Mucosa of rectum (tissue), 2 donors: ENCODE data around the gene TWIST2.

ENCODE experiments used
- H3K27ac ChIP-seq, 2 donors: one replicate each; pipeline ENCODE4 v1.7.0; 2013; ENCODE audit warnings: inconsistent platforms in 2 of 2, low read depth in 2 of 2, low read length in 2 of 2
- H3K27me3 ChIP-seq, 2 donors: one replicate each; pipeline ENCODE4 v1.7.0; 2013; ENCODE audit warnings: low read length in 2 of 2; ENCODE audit not compliant: control insufficient read depth in 2 of 2, insufficient read depth in 2 of 2
- H3K36me3 ChIP-seq, 2 donors: one replicate each; pipeline ENCODE4 v1.7.0; 2013; ENCODE audit warnings: low read length in 2 of 2; ENCODE audit not compliant: control insufficient read depth in 2 of 2, insufficient read depth in 2 of 2
- H3K4me1 ChIP-seq, 2 donors: one replicate each; pipeline ENCODE4 v1.7.0; 2013; ENCODE audit warnings: low read length in 2 of 2, mild to moderate bottlenecking in 1 of 2; ENCODE audit not compliant: control insufficient read depth in 2 of 2, insufficient read depth in 2 of 2
- H3K4me3 ChIP-seq, 2 donors: one replicate each; pipeline ENCODE4 v1.7.0; 2013; ENCODE audit warnings: low read length in 2 of 2
- H3K9ac ChIP-seq, 2 donors: one replicate each; pipeline ENCODE4 v1.7.0; 2013; ENCODE audit warnings: low read length in 2 of 2, low read depth in 1 of 2, mild to moderate bottlenecking in 1 of 2
- H3K9me3 ChIP-seq, 2 donors: one replicate each; pipeline ENCODE4 v1.7.0; 2013; ENCODE audit warnings: low read length in 2 of 2; ENCODE audit not compliant: control insufficient read depth in 2 of 2
- donor health status: healthy.
- donor health status: Normal muscosa, but diverticular disease.

TWIST2 gene

GRCh38 chr2:238872628-238873380 is 24.9 kb downstream of the TWIST2 start:
- Histone ChIP-seq H3K9me3 (no peaks in the 10 kb centered on the region), H3K36me3 (no peaks in the 10 kb centered on the region), H3K27me3 (no peaks in the 10 kb centered on the region), H3K4me1 (no peaks in the 10 kb centered on the region), H3K4me3 (no peak overlapping the region), H3K9ac (no peak overlapping the region), H3K27ac (no peak overlapping the region)

GRCh38 chr2:238873381-238873801 is 25.5 kb downstream of the TWIST2 start:
- no peaks in the 10 kb centered on the region for H3K36me3 ChIP-seq
- H3K4me3 ChIP-seq, result no peak overlapping the region
- H3K27me3 ChIP-seq, result no peaks in the 10 kb centered on the region
- no peak overlapping the region for H3K9ac ChIP-seq
- no peaks in the 10 kb centered on the region for H3K9me3 ChIP-seq
- H3K4me1 ChIP-seq, result no peaks in the 10 kb centered on the region
- no peak overlapping the region for H3K27ac ChIP-seq

- no peaks in the 10 kb centered on the region for H3K4me1 ChIP-seq
- no peak overlapping the region for H3K4me3 ChIP-seq
- H3K36me3 ChIP-seq, result no peaks in the 10 kb centered on the region
- no peak overlapping the region for H3K9ac ChIP-seq
- H3K27me3 ChIP-seq, result no peaks in the 10 kb centered on the region
- H3K27ac ChIP-seq, result no peak overlapping the region
- no peaks in the 10 kb centered on the region for H3K9me3 ChIP-seq
These were observed 26.0 kb downstream of the TWIST2 start for GRCh38 chr2:238873841-238874240.

GRCh38 chr2:238874330-238875050 is 26.6 kb downstream of the TWIST2 start:
- Histone ChIP-seq H3K4me3 (no peak overlapping the region), H3K9ac (no peak overlapping the region), H3K27ac (no peak overlapping the region), H3K36me3 (no peaks in the 10 kb centered on the region), H3K4me1 (no peaks in the 10 kb centered on the region), H3K9me3 (no peaks in the 10 kb centered on the region), H3K27me3 (no peaks in the 10 kb centered on the region)

DNA sequence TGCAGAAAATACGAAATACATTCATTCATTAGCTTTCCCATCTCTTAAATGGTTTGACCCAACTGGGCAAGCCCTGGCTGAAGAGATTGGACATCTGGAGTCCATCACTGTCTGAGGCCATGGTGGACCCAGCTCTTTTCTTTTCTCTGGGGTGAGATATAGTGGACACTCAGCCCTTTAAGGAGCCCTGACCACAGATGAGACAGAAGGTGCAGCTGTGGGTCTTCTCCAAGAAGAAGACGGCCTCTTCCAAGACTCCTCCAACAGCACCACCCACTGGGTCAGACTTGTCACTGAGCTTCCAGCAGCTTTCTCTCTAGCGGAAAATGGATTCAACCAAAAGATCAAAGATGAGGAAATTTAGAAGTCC is 27.2 kb downstream of the TWIST2 start:
- Histone ChIP-seq H3K27me3 (no peaks in the 10 kb centered on the region), H3K4me1 (no peaks in the 10 kb centered on the region), H3K27ac (no peak overlapping the region), H3K36me3 (no peaks in the 10 kb centered on the region), H3K9me3 (no peaks in the 10 kb centered on the region), H3K4me3 (no peak overlapping the region), H3K9ac (no peak overlapping the region)

GRCh38 chr2:238875471-238876231 is 27.8 kb downstream of the TWIST2 start:
- Histone ChIP-seq H3K9ac (no peak overlapping the region), H3K4me1 (no peaks in the 10 kb centered on the region), H3K4me3 (no peak overlapping the region), H3K27ac (no peak overlapping the region), H3K9me3 (no peaks in the 10 kb centered on the region), H3K27me3 (no peaks in the 10 kb centered on the region), H3K36me3 (no peaks in the 10 kb centered on the region)

DNA sequence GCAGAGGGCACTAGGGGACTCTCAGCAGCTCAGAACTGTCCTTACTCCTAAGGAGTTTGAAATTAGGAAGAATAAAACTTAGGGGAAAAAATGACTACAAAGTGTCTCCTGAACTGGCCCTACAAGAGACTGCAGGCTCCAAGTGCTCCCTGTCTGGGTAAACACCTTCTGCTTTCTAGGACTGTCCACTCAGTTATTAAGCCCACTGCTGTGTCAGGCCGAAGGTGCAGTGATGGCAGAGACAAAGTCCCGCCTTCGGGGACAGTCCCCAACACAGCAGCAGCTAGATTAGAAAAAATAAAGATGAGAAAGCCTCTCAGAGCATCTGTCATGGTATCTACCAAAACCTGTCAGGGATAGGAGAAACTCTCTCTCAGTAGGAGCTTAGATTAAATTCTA is 28.3 kb downstream of the TWIST2 start:
- H3K27me3 ChIP-seq, result no peaks in the 10 kb centered on the region
- no peak overlapping the region for H3K9ac ChIP-seq

DNA sequence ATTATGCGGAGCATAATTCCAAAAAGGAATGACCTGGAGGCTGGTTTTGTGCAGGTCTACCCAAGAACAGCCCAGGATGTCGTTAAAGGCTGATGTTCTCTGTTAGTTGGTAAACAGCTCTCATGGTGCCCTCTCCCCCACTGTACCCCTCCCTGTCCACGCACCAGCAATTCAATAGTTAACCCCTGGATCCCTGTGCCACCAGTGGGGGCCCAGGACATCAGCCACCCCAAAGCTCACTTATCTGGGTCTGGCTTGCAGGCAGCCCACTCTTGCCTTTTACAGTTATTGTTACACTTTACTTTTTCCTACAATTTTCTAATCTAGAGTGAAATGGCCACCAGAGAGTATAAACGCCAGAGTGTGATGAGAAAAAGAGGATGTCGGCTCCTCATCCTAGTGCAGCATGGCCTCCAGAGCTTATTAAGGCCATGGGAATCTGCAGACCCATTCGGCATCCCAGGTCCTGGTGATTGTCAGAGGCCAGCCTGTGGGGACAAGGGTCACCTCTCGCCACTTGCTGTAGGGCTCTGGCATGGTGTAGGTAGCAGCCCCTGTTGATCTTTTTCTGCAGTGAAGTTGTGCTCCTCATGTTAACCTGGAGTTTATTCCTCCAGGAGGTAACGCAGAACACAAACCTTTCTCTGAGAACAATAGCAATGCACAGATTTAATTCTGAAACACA is 30.3 kb downstream of the TWIST2 start:
- Histone ChIP-seq H3K27me3 (no peaks in the 10 kb centered on the region), H3K9me3 (no peaks in the 10 kb centered on the region), H3K9ac (no peak overlapping the region), H3K27ac (no peak overlapping the region), H3K36me3 (no peaks in the 10 kb centered on the region), H3K4me1 (no peaks in the 10 kb centered on the region), H3K4me3 (no peak overlapping the region)

More for the DNA sequence above, 28.3 kb downstream of the TWIST2 start:
- Histone ChIP-seq H3K27ac (no peak overlapping the region), H3K9me3 (no peaks in the 10 kb centered on the region), H3K36me3 (no peaks in the 10 kb centered on the region), H3K4me3 (no peak overlapping the region), H3K4me1 (no peaks in the 10 kb centered on the region)

DNA sequence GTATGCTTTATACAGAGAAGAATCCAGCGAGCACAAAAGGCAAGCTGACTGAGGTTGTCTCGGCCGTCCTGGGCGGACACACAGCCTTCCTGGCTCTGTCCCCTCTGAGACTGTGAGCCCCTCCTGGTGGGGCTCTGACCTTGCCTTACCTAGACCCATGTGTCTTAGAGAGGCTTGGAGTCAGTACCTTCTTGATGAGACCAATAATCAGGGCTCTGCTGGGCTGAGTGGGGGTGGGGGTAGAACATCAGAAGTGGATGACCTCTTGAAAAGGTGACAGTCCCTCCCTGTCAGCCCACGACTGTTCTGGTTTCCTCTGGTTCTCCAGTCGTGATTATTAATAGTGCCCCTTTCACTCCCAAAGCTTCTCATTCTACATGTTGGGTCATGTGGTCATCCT is 31.2 kb downstream of the TWIST2 start:
- Histone ChIP-seq H3K9me3 (no peaks in the 10 kb centered on the region), H3K4me3 (no peak overlapping the region), H3K27ac (no peak overlapping the region), H3K9ac (no peak overlapping the region), H3K27me3 (no peaks in the 10 kb centered on the region), H3K36me3 (no peaks in the 10 kb centered on the region), H3K4me1 (no peaks in the 10 kb centered on the region)
